HG03280 (cell line): Measurements from ENCODE around the gene DAZAP2.
"Not testable (repeated sequence)": the region's sequence is repeated elsewhere in the genome, so short reads cannot be mapped to it uniquely, and the experiment has no call there.

Experiments
- ATAC-seq: cut with Tn5 transposase; IDR thresholded peaks from one replicate; pipeline ENCODE4 v1.9.1; 2021; ENCODE audit warnings: mild to moderate bottlenecking, moderate library complexity; ENCODE audit not compliant: unreplicated experiment

The DAZAP2 gene

DNA sequence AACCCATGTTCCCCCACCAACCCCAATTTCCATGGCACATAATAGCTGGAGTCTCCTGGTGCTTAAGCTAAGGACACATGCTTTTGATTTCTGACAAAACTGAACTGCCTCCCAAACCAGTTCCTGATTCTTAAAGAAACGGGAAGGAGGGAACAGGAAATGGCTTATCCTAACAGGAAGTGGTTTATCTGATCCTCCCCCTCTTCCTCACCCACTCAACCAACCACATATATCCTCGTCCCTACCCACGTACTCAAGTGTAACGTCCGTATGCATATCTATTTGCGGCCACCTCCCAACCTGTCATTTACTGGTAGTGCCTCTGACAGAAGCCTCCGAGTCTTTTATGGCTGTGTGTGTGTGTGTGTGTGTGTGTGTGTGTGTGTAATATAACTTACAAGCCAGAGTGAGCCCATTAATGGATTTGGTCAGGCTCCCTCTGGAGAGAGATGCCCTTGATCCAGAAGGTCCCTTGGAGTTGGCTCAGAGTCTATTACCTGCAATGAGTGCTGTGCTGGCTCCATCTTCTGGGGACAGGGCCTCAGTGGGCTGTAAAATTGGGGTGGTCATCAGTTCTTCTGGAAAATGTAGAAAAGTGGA is 7.7 kb downstream of the DAZAP2 start:
- no peak for ATAC-seq

DNA sequence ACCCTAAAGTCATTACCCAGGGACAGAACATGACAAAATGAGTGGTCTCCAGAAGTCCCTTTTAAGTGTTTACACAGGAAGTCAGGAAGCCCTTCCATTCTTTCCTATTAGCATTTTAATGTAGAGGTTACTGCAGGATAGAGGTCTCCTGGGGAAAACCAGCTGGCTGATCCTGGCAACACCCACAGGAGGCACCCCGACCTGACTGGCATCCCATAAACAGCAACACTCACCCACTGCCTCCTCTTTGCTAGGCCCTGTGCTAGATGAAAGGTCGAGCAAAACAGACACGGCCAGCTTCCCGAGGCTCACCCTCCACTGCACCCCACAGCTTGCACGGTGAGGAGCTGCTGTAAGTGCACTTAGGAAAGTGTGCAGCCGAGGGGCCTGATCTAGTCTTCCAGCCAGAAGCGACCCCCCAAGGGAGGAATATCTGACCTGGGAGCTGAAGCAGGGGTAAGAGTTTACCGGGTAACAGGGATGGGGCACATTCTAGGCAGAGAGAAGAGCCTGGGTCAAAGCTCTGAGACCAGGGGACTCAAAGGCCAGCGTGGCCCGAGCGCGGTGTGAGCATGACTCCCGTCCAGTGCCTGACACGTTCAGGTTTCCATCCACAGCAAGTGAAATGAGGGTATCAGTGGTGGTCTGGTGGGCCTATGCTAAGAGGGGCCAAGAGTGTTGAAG is 9.0 kb downstream of the DAZAP2 start:
- ATAC-seq, result no peak

- no peak for ATAC-seq
These were observed 14.7 kb downstream of the DAZAP2 start for GRCh38 chr12:51253276-51253675.

DNA sequence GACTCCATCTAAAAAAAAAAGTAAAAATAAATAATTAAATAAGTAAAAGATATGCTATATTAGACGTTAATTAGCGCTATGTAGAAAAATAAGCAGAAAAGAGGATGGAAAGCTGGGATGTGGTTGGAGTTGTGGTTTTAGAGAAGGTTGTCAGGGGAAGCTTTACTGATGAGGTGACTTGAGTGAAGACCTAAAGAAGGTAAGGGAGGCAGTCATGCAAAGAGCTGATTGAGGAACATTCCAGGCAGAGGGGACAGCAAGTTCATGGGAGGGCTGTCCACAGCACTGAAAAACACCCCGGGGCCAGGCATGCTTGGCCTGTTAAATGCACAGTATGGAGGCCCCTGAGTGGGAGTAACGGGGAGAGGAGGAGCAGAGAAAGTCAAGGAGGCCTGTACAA is 15.9 kb downstream of the DAZAP2 start:
- ATAC-seq, result no peak

DNA sequence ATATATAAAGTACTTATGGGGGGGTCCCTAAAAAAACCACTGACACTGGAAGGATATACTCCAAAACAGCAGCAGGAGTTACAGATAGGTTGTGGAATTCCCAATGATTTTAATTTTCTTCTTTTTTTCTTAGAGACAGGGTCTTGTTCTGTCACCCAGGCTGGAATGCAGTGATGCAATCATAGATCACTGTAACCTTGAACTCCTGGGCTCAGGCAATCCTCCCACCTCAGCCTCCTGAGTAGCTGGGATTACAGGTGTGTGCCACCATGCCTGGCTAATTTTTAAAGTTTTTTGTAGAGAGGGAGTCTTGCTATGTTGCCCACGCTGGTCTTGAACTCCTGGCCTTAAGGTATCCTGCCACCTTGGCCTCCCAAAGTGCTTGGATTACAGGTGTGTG is 21.0 kb downstream of the DAZAP2 start:
- not testable (repeated sequence) for ATAC-seq

DNA sequence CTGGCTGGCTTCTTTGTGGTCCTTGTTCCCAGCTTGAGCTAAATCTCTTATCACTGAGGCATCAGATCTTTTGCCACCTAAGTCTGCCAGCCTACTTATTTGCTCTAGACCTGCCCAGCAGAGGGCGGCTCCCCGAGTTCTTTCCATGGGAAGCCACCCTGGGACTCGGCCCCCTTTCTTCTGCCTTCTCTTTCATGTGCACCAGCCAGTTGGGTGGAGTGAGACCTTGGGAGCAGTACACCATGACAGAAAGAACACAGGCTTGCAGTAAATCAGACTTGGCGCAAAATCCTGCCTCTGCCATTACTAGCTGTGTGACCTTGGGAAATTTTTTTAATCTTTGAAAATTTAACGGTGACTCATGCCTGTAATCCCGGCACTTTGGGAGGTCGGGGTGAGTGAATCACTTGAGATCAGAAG is 24.1 kb downstream of the DAZAP2 start:
- ATAC-seq, result no peak

GRCh38 chr12:51263341-51263740 is 24.7 kb downstream of the DAZAP2 start:
- ATAC-seq, result no peak

- no peak for ATAC-seq
These were observed 25.7 kb downstream of the DAZAP2 start for GRCh38 chr12:51264297-51264696.

DNA sequence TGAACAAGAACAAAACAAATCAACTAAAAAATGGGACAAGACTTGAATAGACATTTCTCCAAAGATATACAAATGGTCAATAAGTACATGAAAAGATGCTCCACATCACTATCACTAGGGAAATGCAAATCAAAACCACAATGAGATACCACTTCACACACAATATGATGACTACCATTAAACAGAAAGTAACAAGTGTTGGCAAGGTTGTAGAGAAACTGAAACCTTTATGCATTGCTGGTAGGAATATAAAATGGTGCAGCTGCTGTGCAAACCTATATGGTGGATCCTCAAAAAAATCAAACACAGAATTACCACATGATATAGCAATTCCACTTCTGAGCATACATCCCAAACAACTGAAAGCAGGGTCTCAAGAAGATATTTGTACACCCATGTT is 26.4 kb downstream of the DAZAP2 start:
- ATAC-seq, result no peak

- peak; percentile 22 for ATAC-seq
These were observed 30.8 kb downstream of the DAZAP2 start for GRCh38 chr12:51269174-51270066.

GRCh38 chr12:51270067-51270950 is 31.7 kb downstream of the DAZAP2 start, which contains the start of gene SMAGP:
Gene SMAGP, minus strand, starts transcription at chr12:51270415. Its CDS starts 1,137 bp downstream, at chr12:51269278.
- peak; percentile 79 for ATAC-seq

GRCh38 chr12:51270951-51271518 is 32.4 kb downstream of the DAZAP2 start:
- no peak for ATAC-seq

GRCh38 chr12:51272810-51273209 is 34.2 kb downstream of the DAZAP2 start:
- not testable (repeated sequence) for ATAC-seq

DNA sequence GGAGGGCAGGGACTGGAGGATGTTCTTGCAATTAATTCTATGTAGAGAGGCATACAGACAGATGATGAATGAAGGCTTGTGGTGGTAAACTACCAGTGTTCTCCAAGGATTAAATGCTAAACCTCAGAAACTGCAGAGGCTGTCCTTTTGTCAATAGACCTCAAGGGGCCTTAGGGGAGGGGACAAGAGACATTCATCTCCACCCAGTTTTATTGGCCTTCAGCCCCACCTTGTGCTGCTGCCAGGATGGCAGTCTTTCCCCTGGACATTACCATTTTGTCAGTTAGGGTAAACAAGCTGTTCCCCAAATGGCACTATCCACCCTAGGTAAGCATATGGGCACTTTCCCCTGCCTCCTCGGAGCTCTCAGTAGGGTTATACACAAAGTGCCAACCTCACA is 36.5 kb downstream of the DAZAP2 start:
- ATAC-seq, result no peak

GRCh38 chr12:51281202-51281924 is 42.7 kb downstream of the DAZAP2 start:
- no peak for ATAC-seq

DNA sequence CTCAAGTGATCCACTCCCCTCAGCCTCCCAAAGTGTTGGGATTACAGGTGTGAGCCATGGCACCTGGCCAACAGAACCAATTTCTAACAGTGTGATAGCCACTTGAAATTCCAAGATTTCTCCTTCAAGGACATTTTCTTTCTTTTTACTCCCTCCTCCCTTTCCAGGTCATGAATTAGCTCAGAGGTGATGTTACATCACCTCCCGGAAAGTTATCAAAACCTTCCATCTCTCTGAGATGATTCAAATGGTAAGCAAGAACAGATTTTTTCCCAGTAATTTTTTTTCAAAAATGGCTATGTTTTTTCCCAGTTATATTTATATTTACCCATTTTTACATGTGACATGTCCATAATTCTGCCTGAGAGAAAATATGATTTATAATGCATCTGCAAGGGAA is 47.2 kb downstream of the DAZAP2 start:
- ATAC-seq, result no peak

- ATAC-seq, result not testable (repeated sequence)
These were observed 53.2 kb downstream of the DAZAP2 start for GRCh38 chr12:51291603-51292513.
